ENCODE data around the gene ACTR1B.
"Not testable (repeated sequence)": the region's sequence is repeated elsewhere in the genome, so short reads cannot be mapped to it uniquely, and the experiment has no call there.

The ACTR1B gene

DNA sequence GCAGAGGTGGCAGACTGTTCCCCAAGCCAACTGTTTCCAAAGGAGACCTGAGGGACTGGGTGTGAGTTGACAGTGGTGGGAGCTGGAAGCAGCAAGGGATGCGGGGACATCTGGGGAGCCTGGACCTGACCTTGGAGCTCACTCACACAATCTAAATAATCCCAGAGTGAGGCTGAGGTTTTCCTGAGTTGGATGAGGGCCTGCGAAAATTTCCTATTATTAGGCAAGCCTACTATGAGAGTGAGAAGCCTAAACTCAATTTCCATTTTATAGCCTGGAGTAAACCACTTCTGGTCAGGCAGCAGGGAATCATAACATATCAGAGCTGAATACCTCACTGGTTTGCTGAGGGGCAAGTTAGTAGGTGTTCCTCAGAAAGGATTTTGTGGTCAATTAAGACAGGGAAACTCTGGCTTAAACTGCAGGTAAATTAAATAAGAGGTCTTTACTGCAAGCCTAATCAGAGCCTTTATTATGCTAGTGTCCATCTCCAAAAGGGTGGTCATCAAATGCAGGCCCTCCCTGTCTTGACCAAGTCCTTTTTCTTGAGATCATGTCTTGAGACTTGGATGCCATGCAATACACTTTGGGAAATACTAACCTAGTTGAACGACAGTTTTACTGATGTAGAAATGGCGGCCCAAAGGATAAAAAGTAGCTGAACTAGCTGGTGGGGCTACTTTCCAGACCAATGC, 19.7 kb downstream of the ACTR1B start:
- DNase-seq = no peak
- intact Hi-C loops (cut with DNase I) = no loop called here

DNA sequence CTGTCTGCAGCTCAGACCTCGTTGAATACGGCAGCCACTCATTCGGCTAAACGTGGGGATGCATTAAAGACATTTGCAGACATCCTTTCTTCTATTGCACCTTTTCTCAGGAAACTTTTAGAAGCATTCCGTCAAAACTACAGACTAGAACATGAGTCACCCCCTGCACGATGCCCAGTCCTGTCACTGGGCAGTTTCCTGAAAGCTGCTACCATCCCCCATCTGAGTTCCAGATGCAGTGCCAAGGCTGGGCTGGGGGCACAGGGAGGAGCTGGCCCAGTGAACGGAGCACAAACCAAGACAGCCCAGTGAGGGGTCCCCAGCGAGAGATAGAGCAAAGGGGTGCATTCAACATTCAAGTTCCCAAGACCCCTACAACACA, 37.8 kb downstream of the ACTR1B start:
- DNase-seq; intact Hi-C loops (cut with DNase I): not testable (repeated sequence)

DNA sequence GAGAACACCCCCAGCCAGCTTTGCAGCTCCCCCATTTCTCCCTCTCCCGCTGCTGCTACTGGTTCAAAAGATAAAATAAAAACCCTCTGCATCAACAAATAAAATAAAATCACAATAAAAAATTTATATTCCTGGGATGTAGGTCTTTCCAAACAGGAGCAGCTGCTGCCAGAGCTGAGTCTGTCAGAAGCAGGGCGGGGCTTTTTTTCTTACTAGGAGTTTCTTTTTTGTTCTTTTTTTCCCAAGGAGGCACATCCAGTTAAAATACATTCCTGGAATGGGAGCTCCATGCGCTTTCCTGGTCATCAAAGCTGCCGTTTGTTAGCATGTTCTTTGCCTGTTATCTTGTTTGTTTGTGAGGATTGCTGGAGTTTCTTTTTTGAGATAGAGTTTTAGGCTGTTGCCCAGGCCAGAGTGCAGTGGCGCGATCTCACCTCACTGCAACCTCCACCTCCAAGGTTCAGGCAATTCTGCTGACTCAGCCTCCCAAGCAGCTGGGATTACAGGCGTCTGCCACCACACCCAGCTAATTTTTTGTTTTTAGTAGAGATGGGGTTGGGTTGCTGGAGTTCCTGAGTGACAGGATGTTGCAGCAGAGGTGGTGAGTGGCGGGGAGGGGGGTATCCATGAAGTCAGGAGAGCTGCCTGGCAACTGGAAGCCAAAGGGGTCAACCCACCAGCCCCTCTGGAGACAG, 38.3 kb downstream of the ACTR1B start:
- intact Hi-C loops (cut with DNase I); DNase-seq: not testable (repeated sequence)

DNA sequence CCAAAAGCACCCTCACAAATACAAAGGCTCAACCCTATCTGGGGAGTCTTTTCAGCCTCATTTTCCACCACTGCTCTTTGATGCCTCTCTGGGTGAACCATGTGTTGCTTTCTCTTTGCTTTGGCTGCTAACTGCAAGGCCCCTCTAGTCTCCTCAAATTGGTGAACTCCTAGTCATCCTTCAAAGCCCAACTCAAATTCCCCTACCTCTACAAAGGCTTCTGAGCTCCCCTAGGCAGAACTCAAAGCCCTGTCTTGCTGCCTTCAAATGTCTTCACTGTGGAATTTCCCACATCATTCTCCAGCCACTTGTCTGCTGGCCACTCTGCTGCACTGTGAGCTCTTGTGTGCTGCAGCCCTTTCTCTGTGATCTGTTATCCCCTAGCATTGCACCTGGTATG, 40.9 kb downstream of the ACTR1B start:
- intact Hi-C loops (cut with DNase I); DNase-seq: not testable (repeated sequence)

DNA sequence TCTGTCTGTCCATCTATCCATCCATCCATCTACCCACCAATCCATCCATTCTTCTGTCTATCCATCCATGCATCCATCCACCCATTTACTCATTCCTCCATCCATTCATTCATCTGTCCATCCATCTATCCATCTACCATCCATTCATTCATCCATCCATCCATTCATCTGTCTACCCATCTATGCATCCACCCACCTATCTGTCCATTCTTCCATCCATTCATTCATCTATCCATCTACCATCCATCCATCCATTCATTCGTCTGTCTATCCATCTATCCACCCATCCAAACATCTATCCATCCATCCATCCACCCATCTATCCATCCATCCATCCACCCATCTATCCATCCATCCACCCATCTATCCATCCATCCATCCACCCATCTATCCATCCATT, 43.4 kb downstream of the ACTR1B start:
- intact Hi-C loops (cut with DNase I); DNase-seq: not testable (repeated sequence)

DNA sequence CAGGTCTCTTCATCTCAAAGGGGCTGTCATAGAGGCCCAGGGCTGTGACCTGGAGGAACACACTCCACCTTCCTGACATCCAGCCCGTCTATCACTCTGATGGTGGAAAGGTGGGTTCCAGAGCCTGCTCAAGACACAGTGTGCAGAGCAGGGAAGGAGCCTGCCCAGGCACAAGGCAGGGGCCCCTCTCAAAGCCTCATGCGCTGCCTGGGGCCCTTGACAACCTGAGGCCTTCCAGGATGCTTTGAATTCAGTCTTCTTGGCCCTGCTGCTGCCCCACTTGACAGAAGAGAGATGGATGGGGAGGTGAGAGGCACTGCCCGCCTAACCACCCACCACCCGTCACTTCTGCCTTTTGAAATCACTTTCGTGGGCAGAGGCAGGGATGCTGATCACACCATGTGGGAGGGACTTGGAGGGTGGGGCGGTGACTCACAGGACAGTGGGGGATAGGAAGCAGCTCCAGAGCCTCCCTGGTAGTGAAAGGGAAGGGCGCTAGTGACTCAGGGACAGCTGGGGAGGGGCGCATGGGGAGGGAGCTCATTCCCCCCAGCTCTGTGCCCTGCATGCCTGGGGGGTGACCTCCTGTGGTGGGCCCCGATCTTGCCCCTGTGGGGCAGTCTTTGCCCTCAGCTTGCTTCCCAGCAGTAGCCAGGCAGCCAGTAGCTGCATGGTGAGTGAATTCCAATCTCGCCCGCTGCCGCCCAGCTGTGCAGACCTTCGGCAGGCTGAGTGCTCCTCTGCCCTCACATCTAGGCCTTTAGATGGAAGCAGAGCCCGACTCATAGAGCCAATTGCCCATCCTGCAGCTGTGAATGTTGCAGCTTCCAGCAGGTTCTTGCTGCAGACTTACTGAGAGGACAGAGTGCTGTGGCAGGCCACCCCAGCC, 44.7 kb downstream of the ACTR1B start:
- intact Hi-C loops (cut with DNase I) = not testable (repeated sequence)

DNA sequence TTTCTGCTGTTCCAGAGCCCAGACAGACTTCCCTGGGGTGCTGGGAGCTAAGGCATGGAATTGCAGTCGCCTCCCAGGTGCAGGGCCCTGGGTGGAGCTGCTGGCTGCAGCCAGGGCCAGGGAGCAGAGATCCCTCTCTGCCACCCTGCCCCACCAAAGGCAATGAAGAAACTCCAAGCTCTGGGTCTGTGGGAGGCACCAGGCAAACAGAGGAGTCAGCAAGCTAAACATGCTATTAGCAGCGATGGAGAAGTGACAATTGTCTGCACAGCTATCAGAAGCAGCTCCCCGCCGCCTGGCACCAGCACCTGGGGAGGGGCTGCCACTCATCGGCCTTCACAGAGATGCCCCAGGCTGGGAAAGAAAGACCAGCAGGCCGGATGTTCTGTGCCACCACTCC, 45.9 kb downstream of the ACTR1B start:
- intact Hi-C loops (cut with DNase I) = no loop called here
- DNase-seq = peak in 6 of 42 donors; percentile 3 to 57 (median 10)

More for the DNA sequence above, 44.7 kb downstream of the ACTR1B start:
- peak in 7 of 42 donors; percentile 6 to 67 (median 24) for DNase-seq

DNA sequence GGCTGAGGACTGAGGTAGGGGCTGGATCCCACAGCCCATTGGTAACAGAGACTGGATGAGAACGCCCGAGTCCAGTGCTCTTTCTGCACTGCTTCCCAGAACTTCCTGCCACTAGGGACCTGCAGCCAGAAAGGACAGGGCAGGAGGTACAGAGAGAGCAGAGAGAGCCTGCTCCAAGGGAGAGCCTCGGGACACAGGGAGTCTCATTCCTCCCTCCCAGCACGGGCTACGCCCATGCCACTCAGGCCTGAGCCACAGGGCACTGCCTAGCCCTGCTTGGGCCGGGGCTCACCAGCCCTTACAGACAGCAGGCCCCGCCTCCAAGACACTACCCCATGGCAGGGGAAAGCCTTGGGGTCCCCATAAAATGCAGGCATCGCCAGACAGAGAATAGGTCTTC, 48.1 kb downstream of the ACTR1B start:
- intact Hi-C loops (cut with DNase I); DNase-seq: not testable (repeated sequence)

DNA sequence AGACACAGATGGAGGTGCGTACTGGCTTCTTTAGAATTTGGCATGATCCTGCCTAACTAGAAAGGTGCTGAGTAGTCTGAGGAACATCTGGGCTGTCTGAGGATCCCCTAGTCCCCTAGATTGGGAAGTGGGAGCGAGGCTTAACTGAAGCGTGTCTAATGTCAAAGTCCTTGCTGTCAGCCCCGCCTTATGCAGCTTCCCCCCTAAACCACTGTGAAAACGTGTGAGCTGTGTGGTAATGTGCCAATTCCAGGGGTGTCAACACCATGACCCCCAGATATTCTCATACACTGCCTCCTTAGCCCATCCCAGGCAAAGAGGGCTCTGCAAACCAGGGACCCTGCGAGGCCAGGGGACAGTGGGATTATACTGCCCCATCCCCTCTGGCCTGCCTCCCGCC, 51.9 kb downstream of the ACTR1B start:
- intact Hi-C loops (cut with DNase I); DNase-seq: not testable (repeated sequence)

DNA sequence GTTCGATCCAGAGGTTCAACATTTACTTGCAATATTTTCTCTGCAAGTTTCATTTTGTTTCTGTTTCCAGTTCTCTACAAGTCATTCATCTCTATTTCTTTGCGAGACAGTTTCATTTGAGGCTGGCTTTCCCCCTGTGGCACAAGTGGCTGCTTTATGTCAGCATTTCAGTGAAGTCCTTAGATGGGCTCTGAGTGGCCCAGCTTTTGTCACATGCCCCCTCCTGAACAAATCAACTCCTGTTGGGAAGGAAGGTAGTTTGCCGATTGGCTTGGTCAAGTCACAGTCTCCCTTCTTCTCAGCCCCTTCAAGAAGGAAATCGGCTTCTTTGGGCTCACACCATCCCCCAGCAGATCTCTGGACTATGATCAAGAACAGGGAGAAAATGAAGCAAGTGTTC, 55.1 kb downstream of the ACTR1B start:
- DNase-seq; intact Hi-C loops (cut with DNase I): not testable (repeated sequence)

All from head of caudate nucleus (tissue), 42 donors.